ENCODE measurements around the gene ITK. TPM values are rescaled to one million over a fixed set of nuclear protein-coding genes. Genes with fewer than 3 reads are reported as not detected.
"Not testable (repeated sequence)": the region's sequence is repeated elsewhere in the genome, so short reads cannot be mapped to it uniquely, and the experiment has no call there.

The ITK gene
- total and polyA plus RNA-seq, 5 donors from 2014 or later: 146 to 550 (median 169) TPM

DNA sequence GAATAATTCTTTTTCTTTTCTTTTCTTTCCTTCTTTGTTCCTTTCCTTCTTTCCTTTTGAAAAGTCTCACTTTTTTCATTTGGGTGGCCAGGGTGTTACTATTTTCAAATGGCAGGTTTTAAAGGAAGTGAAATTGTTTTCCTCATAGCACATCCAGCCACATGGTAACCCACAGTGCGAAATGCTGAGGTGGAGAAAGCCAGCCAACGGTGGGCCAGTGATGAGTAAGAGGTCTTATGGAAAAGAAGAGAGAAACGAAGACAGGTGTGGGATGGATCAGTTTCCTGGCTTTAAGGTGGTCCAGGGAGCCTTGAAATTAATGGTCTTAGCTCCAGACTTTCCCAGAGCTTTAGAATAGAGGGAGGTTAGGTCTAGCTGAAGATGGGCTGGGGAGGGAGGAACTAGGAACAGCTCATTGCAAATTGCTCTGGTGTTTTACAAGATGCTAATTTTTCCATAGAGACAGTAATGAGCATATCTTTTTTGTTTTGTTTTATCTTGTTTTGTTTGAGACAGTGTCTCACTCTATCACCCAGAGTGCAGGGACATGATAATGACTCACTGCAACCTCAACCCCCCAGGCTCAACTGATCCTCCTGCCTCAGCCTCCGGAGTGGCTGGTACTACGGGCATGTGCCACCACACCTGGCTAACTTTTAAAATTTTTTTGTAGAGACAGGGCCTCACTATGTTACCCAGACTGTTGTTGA is 17.8 kb downstream of the ITK start:
- H3K9me3 ChIP-seq (ENCODE audit: control insufficient read depth in 2 of 2, low read length in 2 of 2): no peaks in the 10 kb centered on the region
- peaks cover 98% of the 10 kb centered on the region for H3K4me1 ChIP-seq (ENCODE audit: control insufficient read depth, insufficient read depth, low read length, poor library complexity, severe bottlenecking)
- peak overlapping the region; percentile 100 for H3K4me3 ChIP-seq (ENCODE audit: low read depth, low read length)
- Mint-ChIP-seq H3K27me3 (no peaks in the 10 kb centered on the region), H3K4me3 (peak overlapping the region; percentile 75 to 96 (median 78)), H3K4me1 (peaks cover 59 to 98% (median 78%) of the 10 kb centered on the region in 4 donors), H3K27ac (peak overlapping the region; percentile 93 to 98 (median 97)), H3K9me3 (no peaks in the 10 kb centered on the region), H3K36me3 (peaks cover 72% of the 10 kb centered on the region)
- DNase-seq: peak in 2 of 3 donors; percentile 57 to 58
- no peaks in the 10 kb centered on the region for H3K27me3 ChIP-seq (ENCODE audit: control insufficient read depth, insufficient read depth, low read length)
- H3K36me3 ChIP-seq (ENCODE audit: control insufficient read depth, insufficient read depth, low read length): peaks cover 69% of the 10 kb centered on the region
- peak; percentile 40 to 69 for ATAC-seq (ENCODE audit: low read depth in 2 of 2)
- peak overlapping the region; percentile 90 for H3K27ac ChIP-seq (ENCODE audit: insufficient read depth, low read length, poor library complexity, severe bottlenecking)

DNA sequence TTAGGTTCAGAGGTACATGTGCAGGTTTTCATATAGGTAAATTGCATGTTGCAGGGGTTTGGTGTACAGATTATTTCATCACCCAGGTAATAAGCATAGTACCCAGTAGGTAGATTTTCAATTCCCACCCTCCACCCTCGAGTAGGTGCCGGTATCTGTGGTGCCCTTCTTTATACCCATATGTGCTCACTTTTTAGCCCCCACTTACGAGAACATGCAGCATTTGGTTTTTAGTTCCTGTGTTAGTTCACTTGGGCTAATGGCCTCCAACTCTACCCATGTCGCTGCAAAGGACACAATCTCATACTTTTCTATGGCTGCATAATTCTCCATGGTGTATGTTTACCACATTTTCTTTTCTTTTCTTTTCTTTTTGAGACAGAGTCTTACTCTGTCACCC is 21.2 kb downstream of the ITK start:
- Mint-ChIP-seq H3K36me3 (peaks cover 73% of the 10 kb centered on the region), H3K27ac (peak overlapping the region; percentile 92 to 98 (median 96)), H3K4me1 (peaks cover 50 to 93% (median 74%) of the 10 kb centered on the region in 4 donors), H3K27me3 (no peaks in the 10 kb centered on the region), H3K9me3 (peaks cover 0 to 5% (median 0%) of the 10 kb centered on the region in 7 donors), H3K4me3 (peak overlapping the region; percentile 27 to 80 (median 76))
- no peak for ATAC-seq (ENCODE audit: low read depth in 2 of 2)
- Histone ChIP-seq H3K36me3 (ENCODE audit: control insufficient read depth, insufficient read depth, low read length) (peaks cover 72% of the 10 kb centered on the region), H3K27ac (ENCODE audit: insufficient read depth, low read length, poor library complexity, severe bottlenecking) (peak overlapping the region; percentile 90), H3K4me1 (ENCODE audit: control insufficient read depth, insufficient read depth, low read length, poor library complexity, severe bottlenecking) (peaks cover 88% of the 10 kb centered on the region), H3K4me3 (ENCODE audit: low read depth, low read length) (peak overlapping the region; percentile 79), H3K9me3 (ENCODE audit: control insufficient read depth in 2 of 2, low read length in 2 of 2) (no peaks in the 10 kb centered on the region), H3K27me3 (ENCODE audit: control insufficient read depth, insufficient read depth, low read length) (no peaks in the 10 kb centered on the region)
- DNase-seq: no peak

DNA sequence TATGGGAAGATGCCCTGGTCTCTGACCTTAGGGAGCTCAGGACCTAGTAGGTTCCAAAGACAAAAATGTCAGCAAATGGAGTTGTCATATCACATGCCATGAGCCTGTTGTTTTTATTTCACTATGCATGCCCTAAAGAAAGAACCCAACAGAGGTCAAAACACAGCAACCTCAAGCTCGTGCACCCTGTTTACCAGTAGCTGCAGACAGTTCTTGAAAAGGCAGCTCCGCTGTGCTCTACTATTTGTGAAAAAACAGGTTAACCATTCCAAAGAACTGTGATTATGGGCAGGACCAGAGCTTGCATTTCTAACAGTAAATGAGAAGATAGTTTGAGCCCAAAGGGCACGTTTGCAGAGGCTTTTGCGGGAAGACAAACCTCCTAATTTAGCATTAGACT is 22.8 kb downstream of the ITK start:
- peaks cover 73% of the 10 kb centered on the region for H3K36me3 Mint-ChIP-seq
- H3K27ac ChIP-seq (ENCODE audit: insufficient read depth, low read length, poor library complexity, severe bottlenecking): peak overlapping the region; percentile 90
- ATAC-seq (ENCODE audit: low read depth in 2 of 2): peak; percentile 49 to 64

DNA sequence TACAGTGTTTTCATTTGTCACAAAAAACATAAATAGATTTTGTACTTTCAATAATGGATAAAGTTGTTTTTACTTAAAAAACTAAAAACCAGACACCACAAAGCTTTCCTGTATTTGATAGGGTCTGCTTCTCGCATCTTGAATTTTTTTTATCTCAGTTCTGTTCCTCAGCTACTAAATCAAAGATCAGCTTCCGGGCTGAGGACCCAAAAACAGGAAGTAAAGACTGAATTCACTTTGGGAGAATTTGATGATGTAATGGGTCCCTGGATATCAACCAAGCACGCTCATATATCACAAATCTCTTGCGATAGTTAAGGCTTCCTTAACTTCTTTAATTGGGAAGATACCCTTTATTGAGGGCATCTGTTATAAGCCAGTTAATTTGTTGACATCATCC is 24.1 kb downstream of the ITK start:
- Histone ChIP-seq H3K36me3 (ENCODE audit: control insufficient read depth, insufficient read depth, low read length) (peaks cover 71% of the 10 kb centered on the region), H3K4me1 (ENCODE audit: control insufficient read depth, insufficient read depth, low read length, poor library complexity, severe bottlenecking) (peaks cover 76% of the 10 kb centered on the region), H3K27me3 (ENCODE audit: control insufficient read depth, insufficient read depth, low read length) (no peaks in the 10 kb centered on the region), H3K27ac (ENCODE audit: insufficient read depth, low read length, poor library complexity, severe bottlenecking) (peak overlapping the region; percentile 90), H3K9me3 (ENCODE audit: control insufficient read depth in 2 of 2, low read length in 2 of 2) (no peaks in the 10 kb centered on the region), H3K4me3 (ENCODE audit: low read depth, low read length) (peak overlapping the region; percentile 55)
- H3K4me3 Mint-ChIP-seq: peak overlapping the region; percentile 76 to 92 (median 83)
- ATAC-seq (ENCODE audit: low read depth in 2 of 2) (peak in 1 of 2 donors; percentile 10), DNase-seq (peak in 2 of 3 donors; percentile 47 to 64)
- H3K27ac Mint-ChIP-seq: peak overlapping the region; percentile 91 to 96 (median 94)
- H3K9me3 Mint-ChIP-seq: peaks cover 0 to 5% (median 0%) of the 10 kb centered on the region in 7 donors
- peaks cover 39 to 90% (median 70%) of the 10 kb centered on the region in 4 donors for H3K4me1 Mint-ChIP-seq
- H3K36me3 Mint-ChIP-seq: peaks cover 67% of the 10 kb centered on the region
- H3K27me3 Mint-ChIP-seq: no peaks in the 10 kb centered on the region

More for the DNA sequence above, 22.8 kb downstream of the ITK start:
- H3K27me3 ChIP-seq (ENCODE audit: control insufficient read depth, insufficient read depth, low read length): no peaks in the 10 kb centered on the region
- Mint-ChIP-seq H3K9me3 (peaks cover 0 to 5% (median 0%) of the 10 kb centered on the region in 7 donors), H3K27me3 (no peaks in the 10 kb centered on the region), H3K27ac (peak overlapping the region; percentile 91 to 96 (median 94)), H3K4me3 (peak overlapping the region; percentile 76 to 92 (median 83)), H3K4me1 (peaks cover 47 to 94% (median 75%) of the 10 kb centered on the region in 4 donors)
- H3K9me3 ChIP-seq (ENCODE audit: control insufficient read depth in 2 of 2, low read length in 2 of 2): no peaks in the 10 kb centered on the region
- peak overlapping the region; percentile 79 for H3K4me3 ChIP-seq (ENCODE audit: low read depth, low read length)
- peaks cover 70% of the 10 kb centered on the region for H3K36me3 ChIP-seq (ENCODE audit: control insufficient read depth, insufficient read depth, low read length)
- H3K4me1 ChIP-seq (ENCODE audit: control insufficient read depth, insufficient read depth, low read length, poor library complexity, severe bottlenecking): peaks cover 82% of the 10 kb centered on the region
- peak in 2 of 3 donors; percentile 48 to 66 for DNase-seq

DNA sequence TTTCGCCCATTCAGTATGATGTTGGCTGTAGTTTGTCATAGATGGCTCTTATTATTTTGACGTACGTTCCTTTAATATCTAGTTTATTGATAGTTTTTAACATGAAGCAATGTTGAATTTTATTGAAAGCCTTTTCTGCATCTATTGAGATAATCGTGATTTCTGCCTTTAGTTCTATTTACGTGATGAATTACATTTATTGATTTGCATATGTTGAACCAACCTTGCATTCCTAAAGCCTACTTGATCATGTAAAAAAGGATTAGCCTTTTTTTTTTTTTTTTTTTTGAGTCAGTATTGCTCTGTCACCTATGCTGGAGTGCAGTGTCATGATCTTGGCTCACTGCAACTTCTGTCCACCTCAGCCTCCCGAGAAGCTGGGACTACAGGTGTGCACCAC is 25.1 kb downstream of the ITK start:
- peaks cover 74% of the 10 kb centered on the region for H3K4me1 ChIP-seq (ENCODE audit: control insufficient read depth, insufficient read depth, low read length, poor library complexity, severe bottlenecking)
- Mint-ChIP-seq H3K4me1 (peaks cover 33 to 88% (median 66%) of the 10 kb centered on the region in 4 donors), H3K27ac (peak overlapping the region in 2 of 3 donors; percentile 36 to 77), H3K9me3 (peaks cover 0 to 5% (median 0%) of the 10 kb centered on the region in 7 donors), H3K36me3 (peaks cover 65% of the 10 kb centered on the region), H3K27me3 (no peaks in the 10 kb centered on the region), H3K4me3 (peak overlapping the region in 3 of 4 donors; percentile 40 to 74 (median 69))
- no peaks in the 10 kb centered on the region for H3K27me3 ChIP-seq (ENCODE audit: control insufficient read depth, insufficient read depth, low read length)
- peaks cover 68% of the 10 kb centered on the region for H3K36me3 ChIP-seq (ENCODE audit: control insufficient read depth, insufficient read depth, low read length)
- peak overlapping the region; percentile 90 for H3K27ac ChIP-seq (ENCODE audit: insufficient read depth, low read length, poor library complexity, severe bottlenecking)
- ATAC-seq (ENCODE audit: low read depth in 2 of 2) (no peak), DNase-seq (no peak)
- H3K4me3 ChIP-seq (ENCODE audit: low read depth, low read length): peak overlapping the region; percentile 55
- H3K9me3 ChIP-seq (ENCODE audit: control insufficient read depth in 2 of 2, low read length in 2 of 2): no peaks in the 10 kb centered on the region

DNA sequence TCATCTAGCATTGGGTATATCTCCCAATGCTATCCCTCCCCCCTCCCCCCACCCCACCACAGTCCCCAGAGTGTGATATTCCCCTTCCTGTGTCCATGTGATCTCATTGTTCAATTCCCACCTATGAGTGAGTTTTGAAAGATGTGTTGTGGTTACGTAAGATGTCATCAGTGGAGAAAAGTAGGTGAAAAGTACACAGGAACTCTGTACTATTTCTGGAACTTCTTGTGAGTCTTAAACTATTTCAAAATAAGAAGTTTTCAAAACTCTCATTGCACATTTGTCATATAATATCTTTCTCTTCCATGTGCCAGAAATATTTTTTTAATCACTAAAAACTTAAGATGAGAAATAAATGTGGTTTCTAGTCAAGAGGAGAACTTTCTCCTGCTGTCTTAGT is 30.0 kb downstream of the ITK start:
- Mint-ChIP-seq H3K36me3 (peaks cover 77% of the 10 kb centered on the region), H3K4me1 (peaks cover 37 to 93% (median 75%) of the 10 kb centered on the region in 4 donors), H3K27ac (peak overlapping the region; percentile 69 to 87 (median 85))
- not testable (repeated sequence) for ATAC-seq (ENCODE audit: low read depth in 2 of 2); H3K27me3 Mint-ChIP-seq; H3K9me3 Mint-ChIP-seq; H3K9me3 ChIP-seq (ENCODE audit: control insufficient read depth in 2 of 2, low read length in 2 of 2); H3K4me3 ChIP-seq (ENCODE audit: low read depth, low read length); H3K4me3 Mint-ChIP-seq; DNase-seq; H3K27me3 ChIP-seq (ENCODE audit: control insufficient read depth, insufficient read depth, low read length)
- Histone ChIP-seq H3K36me3 (ENCODE audit: control insufficient read depth, insufficient read depth, low read length) (peaks cover 87% of the 10 kb centered on the region), H3K27ac (ENCODE audit: insufficient read depth, low read length, poor library complexity, severe bottlenecking) (peak overlapping the region; percentile 56), H3K4me1 (ENCODE audit: control insufficient read depth, insufficient read depth, low read length, poor library complexity, severe bottlenecking) (peaks cover 65% of the 10 kb centered on the region)

DNA sequence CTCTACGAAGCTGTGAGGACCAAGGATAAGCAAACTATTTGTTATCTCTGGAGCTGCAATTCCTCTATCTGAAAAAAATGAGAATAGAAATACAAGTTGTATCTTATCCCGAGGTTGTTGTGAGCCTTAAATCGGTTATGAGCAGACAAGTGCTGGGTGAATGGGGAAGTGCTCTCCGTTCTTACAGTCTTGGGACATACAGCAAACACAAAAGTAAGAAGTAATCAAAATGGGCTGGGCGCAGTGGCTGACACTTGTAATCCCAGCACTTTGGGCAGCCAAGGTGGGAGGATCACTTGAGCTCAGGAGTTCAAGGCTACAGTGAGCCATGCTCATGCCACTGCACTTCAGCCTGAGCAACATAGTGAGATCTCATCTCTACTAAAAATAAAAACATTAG is 31.7 kb downstream of the ITK start:
- H3K4me3 ChIP-seq (ENCODE audit: low read depth, low read length): no peak overlapping the region

More for the DNA sequence above, 31.7 kb downstream of the ITK start:
- Mint-ChIP-seq H3K4me3 (peak overlapping the region in 3 of 4 donors; percentile 6 to 51 (median 27)), H3K9me3 (peaks cover 0 to 3% (median 0%) of the 10 kb centered on the region in 7 donors), H3K36me3 (peaks cover 78% of the 10 kb centered on the region), H3K4me1 (peaks cover 37 to 94% (median 77%) of the 10 kb centered on the region in 4 donors), H3K27me3 (no peaks in the 10 kb centered on the region), H3K27ac (peak overlapping the region; percentile 72 to 96 (median 85))
- DNase-seq (no peak), ATAC-seq (ENCODE audit: low read depth in 2 of 2) (no peak)
- Histone ChIP-seq H3K9me3 (ENCODE audit: control insufficient read depth in 2 of 2, low read length in 2 of 2) (no peaks in the 10 kb centered on the region), H3K27me3 (ENCODE audit: control insufficient read depth, insufficient read depth, low read length) (no peaks in the 10 kb centered on the region), H3K4me1 (ENCODE audit: control insufficient read depth, insufficient read depth, low read length, poor library complexity, severe bottlenecking) (peaks cover 74% of the 10 kb centered on the region), H3K27ac (ENCODE audit: insufficient read depth, low read length, poor library complexity, severe bottlenecking) (peak overlapping the region; percentile 56), H3K36me3 (ENCODE audit: control insufficient read depth, insufficient read depth, low read length) (peaks cover 96% of the 10 kb centered on the region)

All from CD4-positive, CD25-positive, alpha-beta regulatory T cell (primary cell).